ENCODE results near the gene THEMIS. TPM values are rescaled to one million over a fixed set of nuclear protein-coding genes. Genes with fewer than 3 reads are reported as not detected.

THEMIS gene
- total and polyA plus RNA-seq, 10 of the 15 experiments (the other 5 are each of a cell fraction or from before 2014, with no cell fraction given): 0.06 to 1.5 (median 0.08) TPM; not detected in 6

- no peak for DNase-seq (ENCODE audit: low read depth, low spot score)
- POLR2A ChIA-PET: interaction anchor here (0.7 kb wide), 1 partner anchor 10 kb away, joined by 7 read pairs; no protein-coding TSS in a partner anchor
- Histone ChIP-seq H3K79me2 (ENCODE audit: control insufficient read depth, insufficient read depth, low read length) (no peaks in the 10 kb centered on the region), H3K4me3 (no peak overlapping the region), H3K27me3 (replicated peaks in 1 of 2; ENCODE audit: control insufficient read depth in 2 of 2, insufficient read depth in 2 of 2, low read length in 1 of 2) (no peaks in the 10 kb centered on the region), H3K4me2 (ENCODE audit: control insufficient read depth, insufficient read depth) (no peak overlapping the region), H2AFZ (ENCODE audit: control insufficient read depth, low read depth, low read length) (no peak overlapping the region), H3K27ac (ENCODE audit: control insufficient read depth, insufficient read depth) (no peak overlapping the region), H3K4me1 (ENCODE audit: control insufficient read depth, insufficient read depth, low read length) (no peaks in the 10 kb centered on the region), H3K36me3 (ENCODE audit: control insufficient read depth in 2 of 2, insufficient read depth in 2 of 2, low read length in 1 of 2) (no peaks in the 10 kb centered on the region), H3K9me3 (replicated peaks; ENCODE audit: control insufficient read depth, insufficient read depth, low read length) (no peaks in the 10 kb centered on the region), H3K9ac (ENCODE audit: control insufficient read depth, insufficient read depth, low read length) (no peak overlapping the region), H4K20me1 (ENCODE audit: control insufficient read depth, insufficient read depth) (no peaks in the 10 kb centered on the region)
- SMC1A ChIA-PET (ENCODE audit: uncharacterized antibody, unreplicated experiment): interaction anchor here (1.4 kb wide), 1 partner anchor 83 kb away, joined by 3 read pairs; no protein-coding TSS in a partner anchor
- RAD21 ChIA-PET (ENCODE audit: unreplicated experiment): no interaction called here
- intact Hi-C loops (cut with micrococcal nuclease; ENCODE audit: unreplicated experiment): no loop called here
- BruUV-seq (replicated peaks): no TSS peak
- CTCF ChIA-PET: interaction anchor here (1.1 kb wide), 1 partner anchor 30 kb away, joined by 3 read pairs; no protein-coding TSS in a partner anchor
- TF ChIP-seq RCOR1 (conservative IDR thresholded peaks at IDR 0.05; ENCODE audit: low read depth, low read length) (no peak), NRF1 (conservative IDR thresholded peaks at IDR 0.05; ENCODE audit: low read depth, low read length) (no peak), BACH1 (IDR thresholded peaks at IDR 0.05; ENCODE audit: borderline replicate concordance) (peak; percentile 52; the same call in 1 of the 2 replicates), CBFB (IDR thresholded peaks at IDR 0.05; ENCODE audit: low read depth) (no peak), CHD2 (IDR thresholded peaks at IDR 0.05; ENCODE audit: borderline replicate concordance, low read depth, low read length) (no peak), SREBF2 (IDR thresholded peaks at IDR 0.05; ENCODE audit: low read length) (no peak), SPI1 (IDR thresholded peaks at IDR 0.05; ENCODE audit: borderline replicate concordance, insufficient read depth, low read depth, low read length) (no peak), ATF2 (IDR thresholded peaks at IDR 0.05; ENCODE audit: low read length) (no peak), SKIL (IDR thresholded peaks at IDR 0.05; ENCODE audit: low read depth, poor library complexity, severe bottlenecking) (no peak), EP300 (IDR thresholded peaks at IDR 0.05; ENCODE audit: borderline replicate concordance in 1 of 2, control insufficient read depth in 1 of 2, low read depth in 2 of 2, low read length in 2 of 2) (peak in 1 of 2 experiments; percentile 15; a peak in 1 of 4 replicates), STAT3 (IDR thresholded peaks at IDR 0.05; ENCODE audit: low read depth, low read length) (no peak)
- 0 out of 3 replicates have a peak, but pooled peaks have one; percentile 23 for ATAC-seq
- in situ Hi-C loops (cut with MboI): no loop called here
- no peak for FAIRE-seq
These were observed 37.8 kb upstream of the THEMIS start for GRCh38 chr6:127938701-127939100.

Measured in GM12878 (cell line).